Pancreas (tissue), 10 donors: Measurements from ENCODE around the gene ERC1. TPM values are rescaled to one million over a fixed set of nuclear protein-coding genes. Genes with fewer than 3 reads are reported as not detected.
A peak's percentile ranks its signal among the peaks of the same experiment; 100 is the strongest.

Experiments
- ATAC-seq, 4 donors: fragments of 200-7000 bp; cut with Tn5 transposase; one replicate each; pipeline versions ENCODE4 v1.8.0 to v1.9.1; 2020; ENCODE audit warnings: mild to moderate bottlenecking in 4 of 4, moderate library complexity in 4 of 4
- DNase-seq, 6 donors: peaks; one replicate each; pipeline ENCODE4 v3.0.0-alpha.2; 2020
- FAIRE-seq: peaks from 2 replicates; lab custom pipeline; 2012; peaks lifted over from hg19 to GRCh38; lab: Jason Lieb, UNC
- H3K27ac ChIP-seq, 4 donors: fragments of 200-600 bp; sonication (generic); 1 replicate in 3 of 4; 2 replicates in 1 of 4; pipeline versions ENCODE4 v1.5.0 to v1.8.0; 2020
- H3K27me3 ChIP-seq, 4 donors: fragments of 200-600 bp; one replicate each; pipeline ENCODE4 v1.8.0; 2021
- H3K36me3 ChIP-seq, 3 donors: fragments of 200-600 bp; sonication (generic) in 1 of 3; one replicate each; pipeline versions ENCODE4 v1.5.0 to v1.8.0; 2020 to 2021
- H3K4me1 ChIP-seq, 3 donors: fragments of 200-600 bp; one replicate each; pipeline ENCODE4 v1.8.0; 2021
- H3K4me3 ChIP-seq, 4 donors: fragments of 200-600 bp; sonication (generic) in 2 of 4; one replicate each; pipeline versions ENCODE4 v1.5.0 to v1.8.0; 2020 to 2021
- H3K9me3 ChIP-seq, 4 donors: fragments of 200-600 bp; one replicate each; pipeline ENCODE4 v1.8.0; 2021
- CTCF ChIP-seq, 4 donors: fragments of 200-600 bp; sonication (generic) in 3 of 4; IDR thresholded peaks; one replicate each; pipeline versions ENCODE4 v1.5.0 to v1.8.0; 2021; ENCODE audit warnings: antibody characterized with exemption in 4 of 4
- WGBS, 2 donors: extraction: QIAGEN DNeasy Blood & Tissue Kit; methylation state at CpG; one replicate each; pipeline ENCODE4 v1.1.7; 2013; 5-methylcytosine and 5-hydroxymethylcytosine counted together
- intact Hi-C, 3 donors: fragments of 100-400 bp; cut with DNase I; formaldehyde crosslinking; loops; one replicate each; pipeline versions ENCODE4 v1.11.1 to v1.14.2; 2022
- polyA plus RNA-seq, 2 donors: library from polyadenylated mRNA; stranded (reverse); fragments of 200-250 nt; gene quantifications; one replicate each; pipeline ENCODE4 v1.2.3, GENCODE V29; 2013
- total RNA-seq, 6 donors: library from RNA; stranded (reverse); fragmentation: NEBNext Ultra II Directional in 4 of 6; extraction: Animal tissue kit (Norgen Biotek cat#: 25700) in 4 of 6; gene quantifications; one replicate each; pipeline versions ENCODE4 v1.2.1 to v1.2.4, GENCODE V29; 2021 to 2023
- donor health status: healthy with polysubstance abuse.
- donor health status: DM: no; HTN: no; CAD: no; lungs with moderate emphysema.
- donor health status: DM: no; HTN: no; CAD: no.
- donor health status: control.
- donor health status: control.
- donor health status: Bipolar disorder and iron deficiency.
- donor health status: DM: yes; HTN: yes; CAD: no.
- donor health status: DM: no; HTN: no; CAD: no.
- donor health status: DM: no; HTN: no; CAD: no.
- donor health status: DM: yes; HTN: yes; CAD: no.

The ERC1 gene
- total and polyA plus RNA-seq, 8 donors, result 4.1 to 41.4 (median 20.5) TPM

GRCh38 chr12:1126091-1126490 is 135.1 kb downstream of the ERC1 start:
- FAIRE-seq (no peak), ATAC-seq (no peak), DNase-seq (no peak)
- H3K27ac ChIP-seq, result no peak overlapping the region
- intact Hi-C loops, result no loop called here
- H3K4me1 ChIP-seq, result peaks cover 9 to 12% (median 10%) of the 10 kb centered on the region in 3 donors
- H3K9me3 ChIP-seq, result no peaks in the 10 kb centered on the region
- no peaks in the 10 kb centered on the region for H3K36me3 ChIP-seq
- TF ChIP-seq CTCF (IDR thresholded peaks at IDR 0.05), result no peak
- no peak overlapping the region for H3K4me3 ChIP-seq
- WGBS, 2 donors, result 96 to 97% methylated on average over 2 of the region's 2 CpGs
- no peaks in the 10 kb centered on the region for H3K27me3 ChIP-seq

- intact Hi-C loops, result no loop called here
- H3K9me3 ChIP-seq, result no peaks in the 10 kb centered on the region
- no peak for TF ChIP-seq CTCF (IDR thresholded peaks at IDR 0.05)
- DNase-seq (no peak), ATAC-seq (no peak), FAIRE-seq (no peak)
- H3K27ac ChIP-seq, result no peak overlapping the region
- H3K36me3 ChIP-seq, result no peaks in the 10 kb centered on the region
- no peaks in the 10 kb centered on the region for H3K27me3 ChIP-seq
- H3K4me3 ChIP-seq, result no peak overlapping the region
- WGBS, 2 donors, result 96 to 100% methylated on average over 1 of the region's 1 CpG
- H3K4me1 ChIP-seq, result peaks cover 10 to 15% (median 13%) of the 10 kb centered on the region in 3 donors
Observed at GRCh38 chr12:1127021-1127420, 136.0 kb downstream of the ERC1 start.

- no peaks in the 10 kb centered on the region for H3K36me3 ChIP-seq
- 50 to 58% methylated on average over 3 of the region's 3 CpGs for WGBS, 2 donors
- H3K4me3 ChIP-seq, result no peak overlapping the region
- TF ChIP-seq CTCF (IDR thresholded peaks at IDR 0.05), result no peak
- peak overlapping the region in 3 of 4 donors; percentile 49 to 69 (median 66) for H3K27ac ChIP-seq
- intact Hi-C loops, result no loop called here
- peaks cover 10 to 18% (median 17%) of the 10 kb centered on the region in 3 donors for H3K4me1 ChIP-seq
- H3K9me3 ChIP-seq, result no peaks in the 10 kb centered on the region
- DNase-seq (peak in 3 of 6 donors; percentile 45 to 62 (median 46)), ATAC-seq (peak; percentile 64 to 84 (median 80)), FAIRE-seq (peak; percentile 37)
- H3K27me3 ChIP-seq, result no peaks in the 10 kb centered on the region
Observed at GRCh38 chr12:1130164-1130563, 139.1 kb downstream of the ERC1 start.

GRCh38 chr12:1130571-1130970 is 139.5 kb downstream of the ERC1 start:
- peak overlapping the region; percentile 13 to 69 (median 58) for H3K27ac ChIP-seq
- ATAC-seq, result peak; percentile 62 to 85 (median 64)

More at GRCh38 chr12:1130571-1130970, 139.5 kb downstream of the ERC1 start:
- no peaks in the 10 kb centered on the region for H3K36me3 ChIP-seq
- 29 to 39% methylated on average over 4 of the region's 4 CpGs for WGBS, 2 donors
- H3K27me3 ChIP-seq, result no peaks in the 10 kb centered on the region
- H3K4me1 ChIP-seq, result peaks cover 10 to 18% (median 17%) of the 10 kb centered on the region in 3 donors
- intact Hi-C loops, result no loop called here
- no peak for FAIRE-seq
- no peaks in the 10 kb centered on the region for H3K9me3 ChIP-seq
- H3K4me3 ChIP-seq, result no peak overlapping the region
- no peak for DNase-seq
- TF ChIP-seq CTCF (IDR thresholded peaks at IDR 0.05), result no peak
